ENCODE measurements around the gene HSH2D.
"Not testable (repeated sequence)": the region's sequence is repeated elsewhere in the genome, so short reads cannot be mapped to it uniquely, and the experiment has no call there.

HSH2D gene

DNA sequence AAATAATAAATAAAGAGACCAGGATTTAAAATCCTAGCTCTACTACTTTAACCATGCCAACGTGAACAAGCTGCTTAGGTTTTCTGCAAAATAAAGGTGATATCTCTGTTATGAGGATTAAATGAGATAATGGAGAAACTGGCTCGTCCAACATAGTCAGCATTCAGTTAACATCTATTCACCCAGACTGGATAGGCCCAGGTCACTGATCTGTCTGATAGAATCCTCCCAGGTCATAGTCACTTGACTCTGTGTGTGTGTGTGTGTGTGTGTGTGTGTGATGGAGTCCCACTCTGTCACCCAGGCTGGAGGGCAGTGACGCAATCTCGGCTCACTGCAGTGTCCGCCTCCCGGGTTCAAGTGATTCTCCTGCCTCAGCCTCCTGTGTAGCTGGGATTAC is 44.7 kb upstream of the HSH2D start:
- peaks cover 1% of the 10 kb centered on the region for H3K79me1 ChIP-seq (ENCODE audit: low read length)
- no peak overlapping the region for H3K27ac ChIP-seq (ENCODE audit: low read depth, low read length)
- H3K4me3 ChIP-seq (ENCODE audit: low read length): no peak overlapping the region
- no peak overlapping the region for H2BK5ac ChIP-seq (ENCODE audit: low read length)
- H3K27me3 ChIP-seq (ENCODE audit: insufficient read depth, low read length, poor library complexity): no peaks in the 10 kb centered on the region
- no CpG with 5 or more reads among the region's 6 CpGs for WGBS (ENCODE audit: extremely low coverage, insufficient coverage, low lambda C conversion rate)
- H2AK5ac ChIP-seq (ENCODE audit: low read length): no peak overlapping the region
- no peak overlapping the region for H3K9ac ChIP-seq (ENCODE audit: low read length)
- H4K8ac ChIP-seq (ENCODE audit: low read depth, low read length): no peak overlapping the region
- H3K4ac ChIP-seq (ENCODE audit: low read depth, low read length): no peak overlapping the region
- H4K5ac ChIP-seq (ENCODE audit: low read length): no peak overlapping the region
- H3K18ac ChIP-seq (ENCODE audit: low read length): no peak overlapping the region
- peaks cover 23% of the 10 kb centered on the region for H3K36me3 ChIP-seq (ENCODE audit: control insufficient read depth, insufficient read depth, low read length)
- no peak overlapping the region for H2BK120ac ChIP-seq (ENCODE audit: low read depth, low read length)
- H3K4me2 ChIP-seq (ENCODE audit: low read length): no peak overlapping the region
- H2BK15ac ChIP-seq (replicated peaks; ENCODE audit: low read depth): no peak overlapping the region
- H3K56ac ChIP-seq (ENCODE audit: low read length): no peak overlapping the region
- DNase-seq: no peak
- H3K79me2 ChIP-seq (ENCODE audit: control insufficient read depth, insufficient read depth, low read length): no peaks in the 10 kb centered on the region
- no peak overlapping the region for H3K23ac ChIP-seq (ENCODE audit: low read length)
- H3K4me1 ChIP-seq (ENCODE audit: control insufficient read depth, low read depth, low read length): no peaks in the 10 kb centered on the region

DNA sequence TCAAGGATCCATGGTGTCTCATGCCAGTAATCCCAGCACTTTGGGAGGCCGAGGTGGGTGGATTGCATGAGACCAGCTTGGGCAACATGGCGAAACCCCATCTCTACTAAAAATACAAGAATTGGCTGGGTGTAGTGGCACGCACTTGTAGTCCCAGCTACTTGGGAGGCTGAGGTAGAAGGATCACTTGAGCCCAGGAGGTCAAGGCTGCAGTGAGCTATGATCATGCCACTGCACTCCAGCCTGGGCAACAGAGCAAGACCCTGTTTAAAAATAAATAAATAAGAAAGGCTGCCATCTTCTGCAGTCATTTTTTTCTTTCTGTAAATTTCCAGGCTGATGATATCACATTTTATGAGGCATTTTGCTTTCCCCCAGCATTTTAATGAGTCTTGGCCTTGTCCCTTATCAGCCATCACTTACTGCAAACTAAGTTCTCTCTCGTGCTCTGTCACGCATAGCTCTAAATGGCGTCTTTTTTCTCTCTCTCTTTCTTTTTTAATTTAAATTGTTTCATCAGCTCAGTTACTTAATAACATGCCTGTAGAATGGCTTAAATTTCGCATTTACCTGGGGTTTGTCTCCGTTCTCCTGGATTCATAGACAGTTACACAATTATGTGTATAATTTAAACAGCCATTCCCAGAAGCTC is 44.0 kb upstream of the HSH2D start:
- not testable (repeated sequence) for H3K23ac ChIP-seq (ENCODE audit: low read length); H3K27me3 ChIP-seq (ENCODE audit: insufficient read depth, low read length, poor library complexity); H3K79me1 ChIP-seq (ENCODE audit: low read length)

DNA sequence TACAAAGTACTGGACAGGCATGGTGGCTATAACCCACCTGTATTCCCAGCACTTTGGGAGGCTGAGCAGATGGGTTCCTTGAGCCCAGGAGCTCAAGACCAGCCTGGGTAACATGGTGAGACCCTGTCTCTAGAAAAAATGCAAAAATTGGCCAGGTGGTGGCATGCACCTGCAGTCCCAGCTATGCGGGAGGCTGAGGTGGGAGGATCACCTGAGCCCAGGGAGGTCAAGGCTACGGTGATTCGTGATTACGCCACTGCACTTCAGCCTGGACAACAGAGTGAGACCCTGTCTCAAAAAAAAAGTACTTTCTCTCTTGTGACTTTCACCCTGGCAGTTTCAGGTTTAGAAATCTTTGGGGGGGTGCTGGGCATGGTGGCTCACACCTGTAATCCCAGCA is 43.0 kb upstream of the HSH2D start:
- Histone ChIP-seq H3K27me3 (ENCODE audit: insufficient read depth, low read length, poor library complexity) (no peaks in the 10 kb centered on the region), H3K4me3 (ENCODE audit: low read length) (no peak overlapping the region), H4K8ac (ENCODE audit: low read depth, low read length) (no peak overlapping the region), H3K79me2 (ENCODE audit: control insufficient read depth, insufficient read depth, low read length) (no peaks in the 10 kb centered on the region), H2BK120ac (ENCODE audit: low read depth, low read length) (no peak overlapping the region), H3K18ac (ENCODE audit: low read length) (no peak overlapping the region), H3K4me2 (ENCODE audit: low read length) (no peak overlapping the region), H3K4me1 (ENCODE audit: control insufficient read depth, low read depth, low read length) (no peaks in the 10 kb centered on the region), H3K79me1 (ENCODE audit: low read length) (peaks cover 1% of the 10 kb centered on the region), H3K23ac (ENCODE audit: low read length) (no peak overlapping the region), H3K36me3 (ENCODE audit: control insufficient read depth, insufficient read depth, low read length) (peaks cover 15% of the 10 kb centered on the region), H3K4ac (ENCODE audit: low read depth, low read length) (no peak overlapping the region), H2BK15ac (replicated peaks; ENCODE audit: low read depth) (no peak overlapping the region), H3K27ac (ENCODE audit: low read depth, low read length) (no peak overlapping the region), H3K9ac (ENCODE audit: low read length) (no peak overlapping the region), H4K5ac (ENCODE audit: low read length) (no peak overlapping the region), H2AK5ac (ENCODE audit: low read length) (no peak overlapping the region), H2BK5ac (ENCODE audit: low read length) (no peak overlapping the region), H3K56ac (ENCODE audit: low read length) (no peak overlapping the region)
- DNase-seq: no peak
- no CpG with 5 or more reads among the region's 4 CpGs for WGBS (ENCODE audit: extremely low coverage, insufficient coverage, low lambda C conversion rate)

More for the DNA sequence above, 44.0 kb upstream of the HSH2D start:
- H3K36me3 ChIP-seq (ENCODE audit: control insufficient read depth, insufficient read depth, low read length): peaks cover 23% of the 10 kb centered on the region
- not testable (repeated sequence) for H2BK5ac ChIP-seq (ENCODE audit: low read length); H2BK15ac ChIP-seq (replicated peaks; ENCODE audit: low read depth); H3K4ac ChIP-seq (ENCODE audit: low read depth, low read length); H4K8ac ChIP-seq (ENCODE audit: low read depth, low read length); H3K4me3 ChIP-seq (ENCODE audit: low read length); H3K9ac ChIP-seq (ENCODE audit: low read length); H3K56ac ChIP-seq (ENCODE audit: low read length); H3K18ac ChIP-seq (ENCODE audit: low read length); H3K79me2 ChIP-seq (ENCODE audit: control insufficient read depth, insufficient read depth, low read length); H2BK120ac ChIP-seq (ENCODE audit: low read depth, low read length); DNase-seq; H3K27ac ChIP-seq (ENCODE audit: low read depth, low read length); H4K5ac ChIP-seq (ENCODE audit: low read length); H3K4me1 ChIP-seq (ENCODE audit: control insufficient read depth, low read depth, low read length); H3K4me2 ChIP-seq (ENCODE audit: low read length); H2AK5ac ChIP-seq (ENCODE audit: low read length)
- no CpG with 5 or more reads among the region's 8 CpGs for WGBS (ENCODE audit: extremely low coverage, insufficient coverage, low lambda C conversion rate)

DNA sequence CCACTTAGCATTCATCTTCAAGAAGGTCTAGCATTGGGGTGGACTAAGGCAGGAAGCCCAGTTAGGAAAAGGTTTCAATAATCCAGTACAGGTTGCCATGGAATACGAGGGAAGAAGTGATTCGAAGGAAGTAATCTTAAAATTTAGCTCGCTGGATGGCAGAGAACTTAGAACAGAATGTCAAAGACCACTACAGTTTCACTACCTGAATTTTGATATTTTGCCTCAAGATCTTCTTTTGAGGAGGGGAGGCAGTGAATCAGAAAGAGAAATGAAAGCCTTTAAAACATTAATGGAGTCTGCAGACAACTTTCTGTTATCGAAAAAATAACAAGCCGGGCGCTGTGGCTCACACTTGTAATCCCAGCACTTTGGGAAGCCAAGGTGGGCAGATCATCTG is 38.8 kb upstream of the HSH2D start:
- Histone ChIP-seq H3K27ac (ENCODE audit: low read depth, low read length) (no peak overlapping the region), H2BK120ac (ENCODE audit: low read depth, low read length) (no peak overlapping the region), H3K9ac (ENCODE audit: low read length) (no peak overlapping the region), H4K8ac (ENCODE audit: low read depth, low read length) (no peak overlapping the region), H3K18ac (ENCODE audit: low read length) (no peak overlapping the region), H2BK15ac (replicated peaks; ENCODE audit: low read depth) (no peak overlapping the region), H3K4me1 (ENCODE audit: control insufficient read depth, low read depth, low read length) (no peaks in the 10 kb centered on the region), H3K4me3 (ENCODE audit: low read length) (no peak overlapping the region), H3K27me3 (ENCODE audit: insufficient read depth, low read length, poor library complexity) (no peaks in the 10 kb centered on the region), H2AK5ac (ENCODE audit: low read length) (no peak overlapping the region), H3K23ac (ENCODE audit: low read length) (no peak overlapping the region), H3K79me1 (ENCODE audit: low read length) (peaks cover 1% of the 10 kb centered on the region), H3K36me3 (ENCODE audit: control insufficient read depth, insufficient read depth, low read length) (peaks cover 4% of the 10 kb centered on the region), H2BK5ac (ENCODE audit: low read length) (no peak overlapping the region), H3K4ac (ENCODE audit: low read depth, low read length) (no peak overlapping the region), H3K4me2 (ENCODE audit: low read length) (no peak overlapping the region), H3K79me2 (ENCODE audit: control insufficient read depth, insufficient read depth, low read length) (no peaks in the 10 kb centered on the region), H4K5ac (ENCODE audit: low read length) (no peak overlapping the region), H3K56ac (ENCODE audit: low read length) (no peak overlapping the region)
- no CpG with 5 or more reads among the region's 6 CpGs for WGBS (ENCODE audit: extremely low coverage, insufficient coverage, low lambda C conversion rate)
- no peak for DNase-seq

DNA sequence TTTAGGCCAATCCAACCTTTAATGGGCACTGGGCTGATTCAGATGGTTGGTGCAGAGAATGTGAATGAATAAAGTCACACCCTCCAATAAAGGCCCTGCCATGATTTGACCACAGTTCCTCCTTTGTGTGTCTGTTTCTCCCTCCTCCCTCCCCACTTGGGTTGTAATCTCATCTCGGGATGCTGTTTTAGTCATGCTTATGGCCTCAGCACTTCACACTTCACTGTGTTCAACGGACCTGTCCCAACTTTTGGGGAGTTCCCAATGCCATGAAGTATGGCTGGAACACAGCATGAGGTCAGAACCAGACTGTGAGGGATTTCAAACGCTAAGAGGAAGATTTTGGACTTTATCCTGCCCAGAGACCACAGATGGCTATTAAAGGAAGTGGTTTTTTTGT is 37.4 kb upstream of the HSH2D start:
- Histone ChIP-seq H2BK15ac (replicated peaks; ENCODE audit: low read depth) (no peak overlapping the region), H3K27ac (ENCODE audit: low read depth, low read length) (no peak overlapping the region), H3K4me2 (ENCODE audit: low read length) (no peak overlapping the region), H3K9ac (ENCODE audit: low read length) (no peak overlapping the region), H3K23ac (ENCODE audit: low read length) (no peak overlapping the region), H3K79me1 (ENCODE audit: low read length) (no peaks in the 10 kb centered on the region), H4K8ac (ENCODE audit: low read depth, low read length) (no peak overlapping the region), H2AK5ac (ENCODE audit: low read length) (no peak overlapping the region), H3K4me3 (ENCODE audit: low read length) (no peak overlapping the region), H3K4me1 (ENCODE audit: control insufficient read depth, low read depth, low read length) (no peaks in the 10 kb centered on the region), H3K36me3 (ENCODE audit: control insufficient read depth, insufficient read depth, low read length) (peaks cover 3% of the 10 kb centered on the region), H3K18ac (ENCODE audit: low read length) (no peak overlapping the region), H2BK5ac (ENCODE audit: low read length) (no peak overlapping the region), H3K27me3 (ENCODE audit: insufficient read depth, low read length, poor library complexity) (no peaks in the 10 kb centered on the region), H3K79me2 (ENCODE audit: control insufficient read depth, insufficient read depth, low read length) (no peaks in the 10 kb centered on the region), H3K56ac (ENCODE audit: low read length) (no peak overlapping the region), H3K4ac (ENCODE audit: low read depth, low read length) (no peak overlapping the region), H2BK120ac (ENCODE audit: low read depth, low read length) (no peak overlapping the region), H4K5ac (ENCODE audit: low read length) (no peak overlapping the region)
- DNase-seq: peak; percentile 49
- no CpG with 5 or more reads among the region's 3 CpGs for WGBS (ENCODE audit: extremely low coverage, insufficient coverage, low lambda C conversion rate)

Measured in mesendoderm (in vitro differentiated cells).